ENCODE data around the gene SORCS2.

The SORCS2 gene

DNA sequence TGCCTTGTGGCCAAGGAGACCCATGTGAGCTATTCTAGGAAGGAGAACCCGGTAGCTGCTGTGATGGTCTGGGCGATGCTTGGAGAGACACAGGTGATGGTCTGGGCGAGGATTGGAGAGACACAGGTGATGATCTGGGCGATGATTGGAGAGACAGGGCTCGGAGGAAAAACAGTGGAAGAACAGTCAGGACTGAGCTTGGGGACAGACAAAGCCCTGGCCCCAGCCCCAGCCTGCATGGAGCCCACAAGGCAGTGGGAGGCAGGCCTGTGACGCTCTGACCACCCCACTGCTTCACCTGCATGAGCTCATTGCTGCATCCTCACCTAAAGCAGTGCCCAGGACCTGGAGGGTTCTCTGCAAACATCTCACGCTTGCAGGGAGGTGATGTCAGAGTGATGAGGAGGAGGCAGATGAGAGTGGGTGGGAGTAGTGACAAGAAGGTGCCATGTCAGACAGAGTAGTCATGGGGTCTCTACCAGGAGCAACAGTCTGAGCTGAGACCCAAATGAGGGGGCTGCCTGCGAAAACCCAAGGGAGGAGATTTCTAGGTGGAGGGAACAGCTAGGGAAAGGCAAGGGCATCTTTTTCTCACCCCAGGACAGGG is 278.3 kb downstream of the SORCS2 start:
- DNase-seq (ENCODE audit: low read depth, low spot score), result no peak

DNA sequence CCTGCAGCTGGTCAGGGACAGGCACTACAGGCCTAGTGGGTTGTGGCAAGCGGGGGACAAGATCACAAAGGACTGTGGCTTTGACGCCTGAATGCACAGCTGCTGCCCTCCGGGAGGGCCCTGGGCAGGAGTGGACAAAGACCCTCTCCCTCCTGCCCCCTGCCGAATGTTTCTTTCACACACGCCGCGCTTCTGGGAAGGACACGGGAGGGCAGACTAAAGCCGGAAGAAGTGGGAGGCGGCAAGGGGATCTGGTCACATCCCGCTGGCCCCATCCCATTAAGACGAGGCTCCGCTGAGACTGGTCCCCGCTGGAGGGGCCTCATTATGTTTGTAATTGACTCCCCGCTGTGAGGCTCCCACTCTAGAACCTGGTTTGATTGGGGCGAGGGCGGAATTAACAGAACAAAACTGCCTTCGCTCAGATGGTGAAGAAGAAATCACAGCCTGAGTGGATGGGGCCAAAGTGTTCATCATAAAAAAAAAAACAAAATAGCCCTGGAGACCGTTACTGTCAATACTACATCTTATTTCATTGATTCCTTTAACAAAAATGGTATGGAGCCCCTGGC is 280.2 kb downstream of the SORCS2 start:
- no peak for DNase-seq (ENCODE audit: low read depth, low spot score)

DNA sequence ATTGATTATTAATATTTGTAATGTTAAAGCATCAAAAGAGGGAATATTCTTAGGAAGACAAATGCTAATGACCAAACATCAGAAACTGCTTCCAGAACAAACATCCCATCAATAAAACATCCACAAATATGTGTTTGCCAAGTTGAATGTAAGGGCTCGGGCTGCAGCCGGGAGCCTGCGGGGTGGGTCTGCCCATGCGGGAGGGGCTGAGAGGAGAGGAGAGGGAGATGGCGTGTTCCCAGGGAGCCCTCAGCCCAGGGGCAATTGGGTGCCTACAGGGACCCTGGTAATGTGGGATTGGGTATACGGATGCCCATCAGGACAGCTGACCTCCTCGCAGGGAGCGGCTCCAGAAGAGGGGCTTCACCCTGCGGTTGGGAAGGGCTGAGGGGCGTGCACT is 280.7 kb downstream of the SORCS2 start:
- no peak for DNase-seq (ENCODE audit: low read depth, low spot score)

DNA sequence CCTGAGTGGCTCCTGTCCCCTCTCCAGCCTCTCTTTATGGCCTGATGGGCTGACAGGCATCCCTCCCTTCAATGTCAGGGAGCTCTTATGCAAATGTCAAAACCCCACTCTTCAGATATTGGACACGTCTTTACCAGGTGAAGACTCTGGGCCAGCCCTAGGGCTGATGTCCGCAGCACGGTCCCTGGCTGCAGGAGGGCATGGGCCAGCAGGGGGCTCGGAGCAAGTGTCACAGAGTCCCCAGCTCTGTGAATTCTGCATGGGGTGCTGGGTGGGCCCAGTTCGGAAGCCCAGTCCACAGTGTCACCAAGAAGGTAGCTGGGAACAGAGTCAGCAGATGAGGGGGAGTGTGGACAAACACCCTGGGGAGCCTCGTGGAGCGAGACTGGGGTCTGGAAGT is 282.0 kb downstream of the SORCS2 start:
- no peak for DNase-seq (ENCODE audit: low read depth, low spot score)

DNA sequence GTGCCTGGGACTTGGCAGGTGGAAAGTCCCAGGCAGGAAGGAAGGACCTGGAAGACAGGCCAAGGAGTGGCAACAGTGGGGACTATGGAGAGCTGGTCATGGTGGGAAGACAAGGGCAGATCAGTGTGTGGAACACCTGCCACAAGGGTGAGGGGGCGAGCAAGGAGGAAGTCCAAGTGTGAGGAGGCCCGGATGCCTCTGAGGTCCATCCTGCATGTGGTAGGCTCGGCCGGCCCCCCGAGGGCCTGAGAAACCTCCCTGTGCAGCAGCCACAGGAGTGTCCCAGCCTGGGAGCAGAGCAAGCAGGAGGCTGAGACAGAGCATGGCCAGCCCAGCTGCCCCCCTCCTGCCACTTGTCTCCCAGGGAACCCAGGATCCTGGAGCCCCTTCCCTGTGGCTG is 282.9 kb downstream of the SORCS2 start:
- DNase-seq (ENCODE audit: low read depth, low spot score), result no peak

DNA sequence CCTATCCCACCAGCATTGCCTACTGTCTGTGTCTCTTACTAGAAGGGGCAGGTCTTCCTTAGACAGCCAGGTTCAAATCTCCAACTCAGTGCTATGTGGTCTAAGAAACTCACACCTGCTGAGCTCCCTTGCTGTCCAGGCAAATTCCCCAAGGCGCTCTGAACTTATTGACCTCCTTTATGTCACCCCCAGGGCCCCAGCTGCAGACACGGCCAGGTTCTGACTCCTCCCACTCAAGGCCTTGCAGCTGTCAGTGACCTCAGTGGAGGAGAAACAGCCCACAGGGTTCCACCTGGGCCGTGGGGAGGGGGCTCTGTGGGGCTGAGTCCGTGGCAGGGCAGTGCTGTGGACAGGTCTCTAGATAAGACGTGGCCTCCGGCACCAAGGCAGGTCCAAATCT is 284.5 kb downstream of the SORCS2 start:
- no peak for DNase-seq (ENCODE audit: low read depth, low spot score)

DNA sequence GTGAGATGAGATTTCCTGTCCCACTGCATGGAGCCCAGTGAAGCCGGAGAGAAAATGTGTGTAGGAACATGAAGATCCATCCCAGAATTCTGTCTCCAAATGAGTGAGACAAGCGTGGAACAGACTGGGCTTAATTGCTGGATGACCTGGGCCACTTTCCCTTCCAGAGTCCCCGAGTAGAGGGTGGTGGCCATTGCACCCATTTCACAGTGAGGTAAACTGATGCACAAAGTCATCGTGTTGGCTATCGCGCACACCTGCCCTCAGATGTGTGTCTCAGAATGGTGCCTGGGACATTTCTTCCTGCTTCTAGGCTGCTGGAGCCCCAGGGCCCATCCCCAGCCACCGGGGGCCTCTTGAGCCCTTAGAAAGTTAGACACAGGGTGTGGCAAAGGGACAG is 285.4 kb downstream of the SORCS2 start:
- DNase-seq (ENCODE audit: low read depth, low spot score), result no peak

DNA sequence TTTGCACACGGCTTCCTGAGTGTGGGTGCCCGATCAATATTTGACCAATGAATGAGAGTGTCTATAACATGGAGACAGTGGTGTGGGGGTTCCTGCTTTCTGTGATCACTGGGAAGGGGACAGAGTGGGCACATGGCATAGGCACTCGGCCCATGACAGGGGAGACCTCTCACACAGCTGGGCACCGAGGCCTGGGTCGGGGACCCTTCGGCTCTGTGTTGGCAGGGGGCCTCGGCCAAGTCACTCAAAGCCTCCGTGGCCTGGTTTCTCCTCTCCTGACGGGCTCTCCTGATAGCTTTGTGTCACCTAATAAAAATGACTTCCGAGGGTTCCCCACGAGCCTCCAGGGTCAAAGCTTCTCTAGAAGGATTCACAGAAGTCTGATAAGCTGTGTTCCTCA is 286.3 kb downstream of the SORCS2 start:
- DNase-seq (ENCODE audit: low read depth, low spot score), result no peak

DNA sequence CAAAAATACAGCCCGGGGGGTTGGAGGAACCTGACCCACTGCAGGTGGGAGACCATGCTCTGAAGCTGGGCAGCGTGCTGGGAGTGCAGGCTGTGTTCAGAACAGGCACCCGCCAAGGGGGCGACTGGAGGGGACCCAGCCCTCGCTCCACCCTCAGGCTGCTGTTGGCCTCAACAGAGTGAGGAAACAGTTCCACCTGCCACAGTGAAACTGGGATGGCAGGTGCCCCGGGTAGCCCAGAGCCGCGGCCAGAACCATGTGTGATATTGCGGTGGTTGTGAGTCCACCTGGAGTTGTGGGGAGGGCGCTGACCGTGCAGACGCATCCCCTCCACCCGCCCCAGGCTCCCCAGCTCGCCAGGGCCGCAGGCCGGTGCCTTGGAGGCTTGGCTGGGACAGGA is 288.1 kb downstream of the SORCS2 start:
- DNase-seq (ENCODE audit: low read depth, low spot score), result no peak

DNA sequence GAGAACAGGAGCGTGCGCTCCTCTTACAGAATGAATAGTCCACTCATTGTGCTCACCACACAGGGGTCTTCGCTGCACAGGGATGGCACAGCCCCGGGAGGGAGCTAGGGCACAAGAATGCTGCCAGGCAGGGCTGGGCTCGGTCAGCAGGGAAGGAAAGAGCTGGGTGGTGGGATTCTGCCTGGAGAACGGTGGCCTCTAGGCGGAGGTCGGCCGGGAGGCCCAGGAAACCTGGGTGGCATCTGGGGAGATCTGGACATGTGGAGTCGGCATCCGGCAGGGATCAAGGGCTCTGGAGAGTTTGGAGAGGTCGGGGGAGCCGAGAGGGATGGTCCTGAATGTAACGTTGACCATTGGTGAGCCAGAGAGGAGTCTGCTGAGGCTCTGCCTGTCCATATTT is 288.9 kb downstream of the SORCS2 start:
- no peak for DNase-seq (ENCODE audit: low read depth, low spot score)

DNA sequence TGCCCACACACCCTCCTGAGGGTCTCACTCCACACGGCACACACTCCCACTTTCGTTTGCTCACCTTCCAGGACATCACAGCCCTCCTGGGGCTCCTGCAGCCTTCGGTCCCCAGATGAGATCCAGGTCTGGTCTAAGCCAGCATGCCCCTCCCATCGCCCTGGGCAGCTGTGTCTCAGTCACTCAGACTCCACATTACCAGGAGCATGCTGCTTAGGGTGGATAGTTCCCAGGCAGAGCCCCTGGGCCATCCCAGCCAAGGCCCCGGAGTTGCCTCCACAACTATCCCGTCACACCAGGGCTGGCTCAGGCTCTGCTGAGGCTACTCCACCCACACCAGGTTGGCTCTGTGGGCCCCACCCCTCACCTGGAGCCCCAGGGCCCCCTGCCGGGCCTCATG is 292.8 kb downstream of the SORCS2 start:
- DNase-seq (ENCODE audit: low read depth, low spot score), result no peak

DNA sequence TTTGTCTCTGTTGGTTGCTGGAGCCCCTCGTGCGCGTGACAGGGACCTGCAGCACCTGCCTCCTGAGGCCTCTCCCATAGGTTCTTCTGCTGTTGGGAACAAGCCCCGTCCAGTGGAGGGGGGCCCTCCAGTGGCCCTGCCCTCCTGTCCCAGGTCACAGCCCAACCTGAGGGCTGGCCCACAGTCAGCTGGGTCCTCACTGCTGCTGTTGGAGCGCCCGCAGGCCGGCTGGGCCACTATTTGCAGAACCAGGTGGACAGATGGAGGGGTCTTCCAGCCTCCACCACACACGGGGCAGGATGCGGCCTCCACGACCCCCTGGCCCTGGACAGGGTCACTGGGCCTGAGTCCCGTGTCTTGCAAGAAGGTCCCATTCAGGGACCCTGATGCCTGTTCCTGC is 293.8 kb downstream of the SORCS2 start:
- DNase-seq (ENCODE audit: low read depth, low spot score), result no peak

DNA sequence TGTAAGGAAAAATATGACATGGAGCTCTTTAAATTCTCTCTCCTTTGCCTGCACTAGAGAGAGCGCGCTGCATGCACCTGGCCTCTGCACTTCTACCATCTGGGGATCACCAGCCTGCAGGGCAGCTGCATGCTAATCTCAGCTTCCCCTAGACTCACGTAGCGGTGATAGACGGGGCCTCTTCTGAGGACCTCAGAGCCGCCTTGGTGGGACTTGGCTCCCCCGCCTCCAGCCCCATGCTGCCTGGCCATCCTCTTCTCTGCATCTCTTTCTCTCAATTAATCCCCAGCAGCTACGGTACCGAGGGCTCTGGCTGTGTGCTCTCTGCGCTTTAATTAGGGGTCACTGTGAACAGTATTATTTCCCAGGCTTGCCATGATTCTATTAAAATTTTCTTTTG is 295.2 kb downstream of the SORCS2 start:
- DNase-seq (ENCODE audit: low read depth, low spot score), result no peak

DNA sequence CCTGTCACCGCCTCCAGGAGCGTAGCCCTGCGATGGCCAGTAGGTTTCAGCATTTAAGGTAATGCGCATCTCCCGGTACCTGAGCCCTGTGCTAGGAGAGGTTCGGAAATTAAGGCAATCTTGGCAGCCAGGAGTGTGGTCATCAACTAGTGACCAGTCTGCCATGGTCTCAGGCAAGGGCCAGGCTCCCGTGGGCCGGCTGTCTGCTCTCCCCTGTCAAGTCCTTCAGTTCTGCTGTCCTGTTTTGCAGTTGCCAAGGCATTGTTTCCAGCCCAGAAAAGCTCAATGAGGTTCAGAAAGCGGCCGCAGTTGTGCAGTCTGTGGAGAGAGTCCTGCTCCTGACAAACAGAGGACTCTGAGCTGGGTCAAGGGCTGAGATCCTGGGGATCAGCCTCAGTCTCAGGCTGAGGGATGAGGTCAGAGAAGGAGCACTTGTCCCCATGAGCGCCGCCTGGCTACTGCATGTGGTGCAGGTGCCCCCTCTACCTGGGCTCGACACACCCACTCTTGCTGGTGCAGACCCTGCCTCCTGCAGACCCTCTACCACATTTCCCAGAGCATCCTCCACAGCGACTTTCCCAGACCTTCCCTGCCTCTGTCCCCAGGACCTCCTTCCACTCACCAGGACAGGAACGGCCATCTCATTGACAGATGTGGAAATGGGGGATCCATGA is 295.8 kb downstream of the SORCS2 start:
- DNase-seq (ENCODE audit: low read depth, low spot score), result no peak

DNA sequence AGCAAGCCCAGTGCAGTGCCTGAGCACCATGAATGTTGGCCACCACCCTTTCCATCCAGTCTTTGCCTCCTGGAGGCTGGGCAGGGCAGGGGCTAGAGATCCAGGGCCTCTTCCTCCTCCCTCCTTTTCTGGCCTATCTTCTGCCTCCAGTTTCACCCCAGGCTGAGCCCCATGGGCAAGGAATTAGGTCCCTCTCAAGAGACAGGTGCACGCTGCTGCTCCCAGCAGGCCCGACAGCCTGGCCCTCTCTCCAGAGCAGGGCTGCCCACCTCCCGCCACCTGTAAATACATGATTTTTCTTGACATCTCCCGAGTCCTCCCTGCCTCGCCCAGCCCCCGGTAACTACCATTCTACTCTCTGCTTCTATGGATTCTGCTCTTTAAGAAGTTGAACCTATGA is 299.6 kb downstream of the SORCS2 start:
- no peak for DNase-seq (ENCODE audit: low read depth, low spot score)

DNA sequence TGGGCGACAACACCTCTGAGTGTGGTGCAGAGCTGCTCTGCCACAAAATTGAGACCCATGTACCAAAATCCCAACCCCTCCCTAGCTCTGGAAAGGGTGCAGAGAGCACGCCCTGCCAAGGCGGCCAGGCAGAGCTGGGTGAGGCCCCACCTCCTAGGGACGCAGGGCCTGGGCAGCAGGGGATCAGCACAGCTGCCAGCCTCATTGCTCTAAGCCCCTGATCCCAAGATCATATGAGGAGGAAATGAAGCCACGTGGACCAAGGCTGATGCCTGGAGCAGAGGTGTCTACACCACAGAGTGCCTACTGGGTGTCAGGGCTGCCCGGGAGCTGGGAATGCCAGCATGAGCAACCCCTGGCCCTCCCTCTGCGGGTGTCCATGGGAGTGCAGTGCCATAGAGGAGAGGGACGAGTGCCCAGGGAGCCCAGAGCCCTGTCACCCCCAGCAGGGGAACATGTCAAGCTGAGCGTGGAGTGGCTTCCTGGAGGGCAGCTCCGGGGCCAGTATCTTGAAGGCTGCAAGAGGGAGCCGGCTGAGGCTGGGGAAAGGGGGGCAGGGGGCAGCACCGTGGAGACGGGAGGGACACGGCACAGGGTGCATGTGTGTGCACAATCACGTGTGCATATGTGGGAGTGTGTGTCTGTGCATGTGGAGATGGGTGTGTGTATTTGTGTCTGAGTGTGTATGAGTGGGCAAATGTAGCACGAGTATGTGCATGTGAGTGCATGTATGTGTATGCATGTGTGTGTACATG is 306.3 kb downstream of the SORCS2 start:
- DNase-seq (ENCODE audit: low read depth, low spot score), result no peak

DNA sequence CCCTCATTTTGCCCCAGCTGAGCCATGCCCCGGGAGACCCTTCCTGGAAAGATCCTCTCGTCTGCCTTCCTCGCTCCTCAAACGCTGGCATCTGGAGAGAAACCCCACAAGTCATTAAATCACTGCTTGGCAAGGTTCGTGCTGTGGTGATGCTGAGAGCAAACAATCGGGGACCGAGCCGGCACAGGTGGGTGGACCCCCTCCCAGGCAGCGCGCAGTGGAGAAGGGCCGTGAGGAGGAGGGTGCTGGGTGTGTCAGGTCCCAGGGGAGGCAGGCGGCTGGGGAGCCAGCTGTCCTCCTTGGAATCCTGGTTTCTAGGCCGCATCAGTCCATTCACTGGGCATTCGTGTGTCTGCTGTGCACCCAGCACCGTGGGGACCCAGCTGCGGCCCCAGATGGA is 307.3 kb downstream of the SORCS2 start:
- DNase-seq (ENCODE audit: low read depth, low spot score), result no peak

DNA sequence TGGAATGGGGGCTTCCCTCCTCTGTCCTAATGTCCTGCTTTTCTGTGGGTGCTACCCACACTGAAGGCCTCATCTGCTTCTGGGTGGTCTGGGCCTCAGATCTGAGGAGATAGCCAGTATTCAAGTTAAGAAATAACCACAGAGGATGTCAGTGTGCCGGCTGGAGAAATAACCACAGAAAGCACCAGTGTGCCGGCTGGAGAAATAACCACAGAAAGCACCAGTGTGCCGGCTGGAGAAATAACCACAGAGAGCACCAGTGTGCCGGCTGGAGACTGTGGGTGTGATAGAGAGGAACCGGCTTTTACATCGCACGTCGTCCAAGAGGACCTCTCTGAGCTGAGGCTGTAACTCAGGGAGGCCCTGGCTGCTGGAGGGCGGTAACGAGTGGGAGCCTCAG is 308.1 kb downstream of the SORCS2 start:
- no peak for DNase-seq (ENCODE audit: low read depth, low spot score)

DNA sequence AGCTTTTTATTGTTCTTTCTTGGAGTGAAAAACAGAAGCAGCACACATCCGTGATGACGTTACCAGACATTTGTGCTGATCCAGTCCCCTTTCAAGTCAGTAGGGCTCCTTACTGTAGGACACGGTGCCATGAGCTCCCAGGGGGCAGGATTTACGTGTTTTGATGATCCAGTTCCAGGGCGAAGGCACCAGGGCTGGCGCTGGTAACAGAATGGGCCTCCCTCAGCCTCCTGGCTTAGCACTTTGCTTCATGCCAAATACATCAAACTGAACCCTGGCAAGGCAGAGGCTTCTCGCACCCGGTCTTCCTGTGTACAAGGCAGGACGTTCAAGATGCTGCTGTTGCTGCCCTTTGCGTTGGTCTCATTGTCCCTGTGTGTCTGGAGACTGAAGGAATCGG is 309.0 kb downstream of the SORCS2 start:
- no peak for DNase-seq (ENCODE audit: low read depth, low spot score)

DNA sequence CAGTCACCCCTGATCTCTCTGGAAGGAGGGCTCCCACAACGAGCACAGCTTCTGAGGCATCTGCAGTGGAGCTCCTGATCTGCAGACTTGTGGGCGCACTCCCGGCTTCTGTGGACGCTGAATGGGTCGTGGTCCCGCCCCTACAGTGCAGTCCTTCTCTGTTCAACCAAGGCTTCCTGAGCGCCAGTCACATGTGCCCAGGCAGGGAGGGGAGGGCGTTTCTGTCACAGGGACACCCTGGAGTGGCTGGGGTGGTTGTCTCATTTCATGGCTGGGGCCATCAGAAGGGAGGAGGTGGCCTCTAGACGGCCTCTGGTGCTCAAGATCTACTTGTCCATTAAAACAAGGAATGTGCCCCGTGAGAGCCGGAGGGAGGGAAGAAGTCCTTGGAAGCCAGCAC is 309.5 kb downstream of the SORCS2 start:
- DNase-seq (ENCODE audit: low read depth, low spot score), result no peak

DNA sequence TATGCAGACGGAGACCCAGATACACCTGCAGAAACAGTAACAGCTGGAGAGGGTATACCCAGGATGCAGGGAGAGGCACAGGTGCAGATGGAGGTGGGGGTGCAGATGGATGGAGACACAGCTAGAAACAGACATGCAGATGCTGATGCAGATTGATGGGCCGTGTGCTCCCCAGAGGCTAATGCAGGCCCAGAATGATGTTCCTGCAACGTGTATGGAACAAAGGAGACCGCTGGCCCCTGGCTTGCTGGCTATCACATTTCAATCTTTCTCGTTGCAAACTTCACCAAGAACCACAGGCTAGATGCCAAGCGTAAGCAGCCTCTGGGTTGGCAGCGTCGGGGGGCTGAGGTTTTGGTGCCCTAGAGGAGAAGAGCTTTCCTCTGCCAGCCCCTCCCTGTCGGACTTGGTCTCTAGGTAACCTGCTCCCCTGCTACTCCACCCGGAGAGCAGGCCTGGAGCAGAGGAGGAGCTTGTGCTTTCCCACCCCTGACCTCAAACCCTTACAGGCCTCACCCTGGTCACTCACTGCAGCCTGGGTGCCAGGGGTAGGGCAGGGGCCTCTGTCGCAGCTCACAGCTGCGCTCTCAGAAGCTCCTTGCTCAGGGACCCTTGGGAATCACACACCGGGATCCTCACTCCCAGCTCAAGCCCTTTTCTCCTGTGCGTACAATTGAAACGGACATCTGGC is 311.4 kb downstream of the SORCS2 start:
- no peak for DNase-seq (ENCODE audit: low read depth, low spot score)

Data from smooth muscle cell of the brain vasculature (primary cell).